ENCODE results near the gene ECHDC3.
"Not testable (repeated sequence)": the region's sequence is repeated elsewhere in the genome, so short reads cannot be mapped to it uniquely, and the experiment has no call there.

ECHDC3 gene

DNA sequence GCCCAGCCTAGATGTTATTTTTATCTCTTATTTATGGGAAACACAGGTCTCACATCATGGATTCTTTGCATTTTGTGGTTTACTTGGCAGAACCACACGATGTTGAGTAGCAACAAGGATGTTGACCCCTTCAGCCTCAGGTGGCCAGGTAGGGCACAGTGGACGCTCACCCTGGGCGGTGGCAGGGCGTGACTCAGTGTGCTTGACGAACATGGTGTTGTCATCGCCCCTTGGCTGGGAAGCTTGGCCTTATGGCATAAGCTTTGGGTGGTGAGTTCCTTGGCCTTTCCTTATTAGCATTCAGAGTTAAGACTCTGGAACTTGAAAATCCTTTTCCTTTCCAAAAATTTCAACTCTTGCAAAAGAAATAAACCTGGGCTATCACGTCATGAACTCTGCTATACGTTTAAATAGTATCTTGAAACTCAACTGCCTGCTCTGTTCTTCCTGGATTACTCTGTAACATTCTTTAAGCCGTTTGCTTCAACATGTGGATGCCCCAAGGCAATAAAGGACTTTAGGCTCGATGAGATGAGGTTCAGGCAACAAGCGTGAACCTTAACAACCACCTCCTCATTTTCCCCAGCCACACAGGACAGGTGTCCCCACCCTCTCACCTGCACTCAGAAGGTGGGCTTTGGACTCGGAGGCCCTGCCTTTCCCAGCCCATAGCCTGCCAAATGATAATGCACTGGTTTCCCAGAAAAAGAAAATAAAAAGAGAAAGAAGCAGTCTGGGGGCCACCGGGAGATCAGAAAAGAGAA lies 22.5 kb upstream of the ECHDC3 start:
- no peak for DNase-seq

DNA sequence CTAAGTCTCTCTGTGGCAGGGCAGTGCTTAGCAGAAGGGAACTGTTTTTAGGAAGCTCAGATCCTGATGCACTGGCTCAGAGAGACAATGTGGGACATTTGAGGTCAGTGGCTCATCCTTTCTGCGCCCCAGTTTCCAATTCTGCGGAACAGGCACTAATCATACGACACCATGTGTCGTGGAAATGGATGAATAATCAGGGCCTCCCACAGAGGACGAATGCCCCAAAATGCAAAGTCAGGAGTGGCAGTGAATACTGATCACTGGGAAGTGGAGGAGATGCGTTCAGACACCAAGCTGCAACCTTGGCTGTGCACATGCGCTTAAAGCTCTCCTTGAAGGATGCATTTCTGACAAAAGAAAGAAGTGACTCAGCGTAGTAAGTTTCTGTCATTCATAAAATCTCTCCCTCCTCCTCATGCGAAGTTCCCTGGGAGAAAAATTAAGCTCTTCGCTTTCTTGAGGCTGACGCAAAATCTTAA lies 21.9 kb upstream of the ECHDC3 start:
- no peak for DNase-seq

DNA sequence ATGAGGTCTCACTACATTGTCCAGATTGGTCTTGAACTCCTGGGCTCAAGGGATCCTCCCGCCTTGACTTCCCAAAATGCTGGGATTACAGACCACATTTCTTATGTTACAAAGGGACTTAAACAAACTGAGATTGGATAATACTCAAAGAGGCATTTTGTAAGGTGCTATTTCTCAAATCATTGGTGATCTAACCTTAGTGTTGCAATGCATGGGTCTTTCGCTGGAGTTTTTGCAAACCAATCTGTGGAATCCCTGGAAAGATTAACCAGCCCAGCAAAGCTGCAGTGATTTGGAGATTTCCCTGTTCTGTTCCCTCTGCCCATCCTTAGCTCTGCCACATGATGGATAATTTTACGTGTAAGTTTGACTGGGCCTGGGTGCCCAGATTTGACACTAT lies 20.4 kb upstream of the ECHDC3 start:
- no peak for DNase-seq

DNA sequence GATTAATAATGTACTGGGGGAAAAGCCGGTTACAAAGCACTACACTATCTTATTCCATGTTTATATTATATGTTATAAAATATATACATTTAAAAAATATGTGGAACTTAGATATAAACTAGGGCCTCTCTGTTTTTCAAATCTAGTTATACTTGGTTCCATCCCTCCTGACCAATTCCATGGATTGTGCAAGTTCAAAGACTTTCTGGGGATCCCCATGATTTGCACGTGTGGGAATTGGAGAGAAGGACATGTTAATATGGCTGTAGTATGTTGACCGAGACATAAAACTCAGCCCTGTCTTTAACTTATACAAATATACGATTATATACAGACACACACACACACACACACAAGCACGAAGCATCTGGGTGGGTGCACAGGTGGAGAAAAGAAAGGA lies 18.8 kb upstream of the ECHDC3 start:
- no peak for DNase-seq

DNA sequence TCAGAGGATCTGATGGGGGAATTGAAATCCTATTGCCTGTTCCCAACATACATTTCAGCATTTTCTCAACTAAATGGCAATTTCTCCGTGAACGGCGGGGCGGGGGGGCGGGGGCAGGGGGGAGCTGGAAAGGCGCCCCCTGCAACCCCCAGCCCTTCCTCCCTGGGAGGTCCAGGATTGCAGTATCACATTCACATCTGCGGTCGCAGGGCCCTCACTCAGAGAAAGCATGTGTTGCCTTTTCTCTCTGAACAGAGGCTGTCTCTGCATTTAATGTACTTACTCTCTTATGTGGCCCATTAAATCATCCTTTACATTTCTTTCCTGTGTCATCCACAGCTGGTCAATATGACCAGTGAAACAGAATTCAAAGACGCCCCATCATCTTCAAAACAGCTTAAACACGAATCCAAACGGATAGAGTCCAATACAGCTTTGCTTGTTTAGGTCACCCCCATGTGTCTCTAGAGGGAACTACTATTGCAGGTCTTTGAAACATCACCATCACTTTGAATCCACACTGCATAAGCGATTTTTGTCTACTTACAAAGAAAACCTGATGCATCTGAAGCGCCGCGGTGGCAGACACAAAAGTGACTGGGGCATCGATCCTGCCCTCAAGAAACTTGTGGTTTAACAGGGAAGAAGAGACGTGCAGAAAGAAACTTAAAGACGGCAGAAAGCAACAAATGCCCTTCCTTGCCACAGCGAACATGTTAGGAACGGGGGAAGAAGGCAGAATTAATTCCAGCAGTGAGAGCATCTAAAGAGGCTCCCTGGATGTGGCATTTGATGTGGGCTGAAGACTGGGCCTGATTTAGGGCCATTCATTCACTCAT lies 17.0 kb upstream of the ECHDC3 start:
- peak; percentile 19 for DNase-seq

DNA sequence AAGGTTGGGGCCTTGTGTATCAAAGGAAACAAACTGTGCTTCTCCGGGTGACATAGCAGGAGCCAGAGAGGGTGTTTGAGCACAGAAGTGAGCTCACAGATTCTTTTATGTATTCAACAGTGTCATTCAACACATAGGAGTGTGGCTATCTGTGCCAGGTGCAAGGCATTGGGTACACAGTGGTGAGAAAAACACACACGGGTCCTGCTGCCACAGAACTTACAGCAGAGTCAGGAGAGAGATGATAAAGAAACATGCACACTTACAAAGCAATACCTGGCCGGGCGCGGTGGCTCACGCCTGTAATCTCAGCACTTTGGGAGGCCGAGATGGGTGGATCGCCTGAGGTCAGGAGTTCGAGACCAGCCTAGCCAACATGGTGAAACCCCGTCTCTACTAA lies 16.3 kb upstream of the ECHDC3 start:
- no peak for DNase-seq

DNA sequence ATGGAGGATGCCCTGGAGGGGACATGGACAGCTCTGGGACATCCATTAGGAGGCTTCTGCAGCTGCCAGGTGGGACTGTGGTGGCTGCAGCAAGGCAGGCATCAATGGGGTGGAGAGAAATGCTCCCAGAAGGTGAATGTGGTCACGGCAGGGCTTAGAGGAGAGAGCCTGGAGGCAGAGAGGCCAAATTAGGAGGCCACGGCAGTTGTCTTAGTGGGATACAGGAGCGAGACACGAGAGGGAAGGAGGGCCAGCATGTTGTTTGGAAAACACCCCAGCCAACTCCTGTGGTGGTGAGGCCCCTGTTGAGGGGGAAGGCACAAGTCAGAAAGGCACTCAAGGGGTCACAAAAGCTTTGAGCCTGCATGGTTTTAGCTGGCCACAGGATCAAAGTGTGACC lies 14.6 kb upstream of the ECHDC3 start:
- DNase-seq: no peak

DNA sequence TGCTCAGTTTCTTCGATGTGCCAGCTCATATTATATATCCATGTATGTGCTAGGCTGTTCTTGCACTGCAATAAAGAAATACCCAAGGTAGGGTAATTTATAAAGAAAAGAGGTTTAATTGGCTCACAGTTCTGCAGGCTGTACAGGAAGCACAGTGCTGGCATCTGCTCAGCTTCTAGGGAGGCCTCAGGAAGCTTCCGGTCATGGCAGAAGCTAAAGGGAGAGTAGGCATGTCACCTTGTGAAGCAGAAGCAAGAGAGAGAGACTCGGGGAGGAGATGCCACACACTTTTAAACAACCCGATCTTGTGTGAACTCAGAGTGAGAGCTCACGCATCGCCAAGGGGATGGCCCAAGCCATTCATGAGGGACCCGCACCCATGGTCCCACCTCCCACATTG lies 13.8 kb upstream of the ECHDC3 start:
- DNase-seq: no peak

DNA sequence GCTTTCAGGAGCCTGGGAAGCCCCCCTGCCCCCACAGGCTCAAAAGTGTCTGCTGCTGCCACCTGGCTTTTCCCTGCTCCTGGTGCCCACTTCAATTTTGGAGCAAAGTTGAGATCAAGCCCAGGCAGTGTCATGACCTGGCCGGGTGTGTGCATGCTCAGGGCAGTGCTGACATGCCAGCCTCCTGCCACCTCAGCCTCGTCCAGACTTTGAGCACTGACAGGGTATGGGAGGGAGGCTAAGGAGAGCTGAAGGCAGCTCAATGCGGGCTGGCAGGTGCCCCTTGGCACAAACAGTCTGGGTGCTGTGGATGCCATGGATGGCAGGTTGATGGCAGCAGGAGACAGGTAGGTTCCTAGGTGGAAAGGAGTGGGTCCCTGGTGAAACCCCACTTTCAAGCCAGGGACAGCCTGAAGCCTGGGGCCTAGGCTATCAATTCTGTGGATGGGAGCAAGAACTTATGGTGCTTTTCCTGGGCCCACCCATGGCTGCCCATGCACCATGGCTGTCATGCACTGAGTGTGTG lies 12.3 kb upstream of the ECHDC3 start:
- DNase-seq: no peak

DNA sequence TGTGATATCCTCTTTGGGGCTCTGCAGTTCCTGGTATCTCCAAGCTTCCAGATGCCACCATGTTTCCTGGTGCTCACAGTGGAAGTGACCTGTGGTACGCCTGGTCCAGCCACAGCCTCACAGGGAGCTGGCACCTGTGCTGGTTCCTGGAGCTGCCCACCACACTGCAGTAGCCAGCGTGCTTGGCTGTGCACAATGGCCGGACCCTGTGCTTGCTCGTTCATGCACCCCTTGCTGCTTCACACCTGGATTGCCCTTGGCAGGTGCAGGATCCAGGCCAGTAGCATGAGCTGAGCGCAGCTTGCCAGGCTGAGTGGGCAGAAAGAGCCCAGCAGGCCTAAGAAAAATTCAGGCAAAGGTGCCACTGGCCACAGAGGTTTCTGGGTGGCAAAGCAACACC lies 11.4 kb upstream of the ECHDC3 start:
- DNase-seq: no peak

DNA sequence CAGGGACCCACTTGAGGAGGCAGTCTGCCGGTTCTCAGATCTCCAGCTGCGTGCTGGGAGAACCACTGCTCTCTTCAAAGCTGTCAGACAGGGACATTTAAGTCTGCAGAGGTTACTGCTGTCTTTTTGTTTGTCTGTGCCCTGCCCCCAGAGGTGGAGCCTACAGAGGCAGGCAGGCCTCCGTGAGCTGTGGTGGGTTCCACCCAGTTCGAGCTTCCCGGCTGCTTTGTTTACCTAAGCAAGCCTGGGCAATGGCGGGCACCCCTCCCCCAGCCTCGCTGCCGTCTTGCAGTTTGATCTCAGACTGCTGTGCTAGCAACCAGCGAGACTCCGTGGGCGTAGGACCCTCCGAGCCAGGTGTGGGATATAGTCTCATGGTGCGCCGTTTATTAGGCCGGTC lies 5.4 kb upstream of the ECHDC3 start:
- DNase-seq: not testable (repeated sequence)

DNA sequence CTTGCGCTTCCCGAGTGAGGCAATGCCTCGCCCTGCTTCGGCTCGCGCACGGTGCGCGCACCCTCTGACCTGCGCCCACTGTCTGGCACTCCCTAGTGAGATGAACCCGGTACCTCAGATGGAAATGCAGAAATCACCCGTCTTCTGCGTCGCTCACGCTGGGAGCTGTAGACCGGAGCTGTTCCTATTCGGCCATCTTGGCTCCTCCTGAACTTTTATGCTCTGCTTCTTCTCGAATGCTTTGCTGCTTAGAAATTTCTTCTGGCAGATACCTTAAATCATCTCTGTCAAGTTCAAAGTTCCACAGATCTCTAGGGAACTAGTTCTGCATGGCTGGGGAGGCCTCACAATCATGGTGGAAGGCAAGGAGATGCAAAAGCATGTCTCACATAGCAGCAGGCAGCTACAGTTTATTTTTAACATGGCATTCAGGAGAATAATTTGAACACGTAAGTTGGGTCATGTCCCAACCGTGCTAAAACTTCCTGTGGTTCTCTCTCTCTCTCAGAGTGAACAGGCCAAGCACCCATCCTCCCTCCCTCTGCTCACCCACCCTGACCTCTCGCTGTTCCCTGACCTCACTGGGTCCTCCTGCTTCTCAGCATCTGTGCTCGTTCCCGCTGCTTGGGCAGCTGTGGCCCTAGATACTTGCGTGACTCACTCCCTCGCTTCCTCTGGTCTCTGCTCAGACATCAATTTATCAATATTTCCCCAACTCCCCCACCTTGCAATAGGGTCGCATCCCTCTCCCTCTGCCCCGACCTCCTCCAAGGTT lies 4.7 kb upstream of the ECHDC3 start:
- DNase-seq: not testable (repeated sequence)

DNA sequence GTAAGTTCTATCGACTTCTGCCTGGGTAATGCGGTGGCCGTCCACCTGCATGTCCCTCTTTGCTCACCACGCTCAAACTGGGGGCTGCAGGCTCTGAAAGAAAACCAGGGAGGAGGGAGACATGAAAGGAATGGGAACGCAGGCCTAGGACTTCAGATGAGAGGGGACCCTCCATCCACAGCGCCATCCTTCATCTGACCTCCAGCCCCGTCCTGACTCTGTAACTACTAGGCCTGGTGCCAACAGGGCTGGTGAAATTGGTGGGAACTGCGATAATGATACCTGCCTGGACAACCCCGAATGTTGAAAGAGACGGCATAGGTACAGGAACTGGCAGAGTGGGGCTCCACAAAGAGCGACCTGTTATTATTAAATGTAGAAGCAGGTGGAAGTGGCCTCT lies 1.3 kb upstream of the ECHDC3 start:
- no peak for DNase-seq

DNA sequence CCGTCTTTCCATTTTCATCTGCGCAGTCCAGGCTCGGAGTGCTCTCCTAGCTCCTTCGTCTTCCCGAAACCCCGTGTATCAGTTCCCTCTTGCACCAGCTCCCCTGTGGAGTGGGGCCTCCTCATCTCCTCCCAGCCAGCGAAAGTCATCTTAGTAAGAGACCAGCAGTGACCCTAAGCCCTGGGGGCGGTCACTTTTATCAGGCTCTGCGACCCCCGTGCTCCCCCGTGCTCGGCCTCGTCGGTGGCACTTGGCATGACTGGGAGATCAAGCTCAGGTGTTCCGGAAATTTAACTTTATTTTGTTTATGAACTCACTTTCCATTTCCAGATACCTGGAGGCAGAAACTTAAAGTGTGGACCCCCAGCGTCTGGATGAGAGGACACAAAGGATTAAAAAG lies 574 bp upstream of the ECHDC3 start:
- no peak for DNase-seq

DNA sequence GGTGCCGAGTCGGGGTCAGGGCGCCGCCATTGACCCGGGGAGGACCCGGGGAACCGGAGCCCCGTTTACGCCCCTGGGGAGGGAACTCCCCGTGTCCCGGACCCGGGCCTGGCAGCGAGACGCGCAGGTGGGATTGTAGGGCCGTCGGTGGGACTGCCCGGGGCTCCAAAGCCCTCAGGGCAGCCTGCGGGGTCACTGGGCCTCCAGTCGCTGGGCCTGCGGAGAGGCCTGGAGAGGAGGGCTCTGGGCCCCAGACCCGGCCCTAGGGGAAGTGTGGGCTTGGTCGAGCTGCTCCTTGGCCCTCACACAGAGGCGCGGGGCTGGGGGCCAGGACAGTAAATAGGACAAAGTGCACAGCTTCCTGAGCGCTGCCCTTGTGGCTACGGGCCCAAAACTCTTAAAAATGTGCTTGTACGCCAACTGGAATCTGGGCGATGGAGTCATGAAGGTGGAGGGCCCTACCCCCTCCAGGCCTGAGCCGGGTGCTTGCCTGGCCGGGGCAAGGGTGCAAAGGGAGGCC lies 657 bp downstream of the ECHDC3 start:
- DNase-seq: no peak

DNA sequence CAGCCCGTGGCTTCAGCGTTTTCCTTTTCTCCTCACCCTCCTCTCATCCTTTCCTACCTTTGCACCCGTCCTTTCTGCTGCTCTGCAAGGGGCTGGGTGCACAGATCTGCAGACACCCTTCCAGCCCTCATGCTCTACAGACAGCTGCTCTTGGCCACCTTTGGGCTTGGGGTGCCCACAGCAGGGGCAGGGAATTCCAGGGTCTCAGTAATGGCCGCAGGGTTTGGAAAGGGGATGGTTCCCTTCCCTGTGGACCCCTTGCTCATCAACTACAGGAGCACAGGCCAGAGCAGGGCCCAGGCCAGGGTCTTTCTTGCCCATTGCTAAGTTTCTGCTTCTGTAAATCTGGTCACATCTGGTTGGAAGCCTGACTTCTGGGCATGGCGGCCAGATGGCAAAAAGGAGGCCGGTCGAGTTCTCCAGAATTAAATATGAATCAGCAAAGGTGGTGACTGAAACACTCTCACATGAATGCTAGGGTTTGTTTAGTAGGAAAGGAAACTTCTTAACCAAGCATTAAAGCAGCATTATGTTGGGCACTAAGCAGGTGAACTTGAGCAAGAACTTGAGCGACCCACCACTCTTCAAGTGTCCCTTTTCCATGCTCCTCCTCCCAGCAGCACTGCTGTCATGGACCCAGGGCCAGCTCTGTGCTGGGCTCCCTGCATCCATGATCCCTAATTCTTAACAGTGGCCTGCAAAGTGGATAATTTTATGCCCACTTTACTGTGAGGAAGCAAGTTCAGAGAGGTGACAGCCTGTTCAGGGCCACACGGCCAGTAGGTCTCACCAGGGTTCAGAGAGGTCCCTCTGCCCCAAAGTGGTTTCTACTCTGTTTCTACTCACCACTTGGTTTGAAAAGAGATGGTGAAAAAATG lies 1.5 kb downstream of the ECHDC3 start:
- no peak for DNase-seq

DNA sequence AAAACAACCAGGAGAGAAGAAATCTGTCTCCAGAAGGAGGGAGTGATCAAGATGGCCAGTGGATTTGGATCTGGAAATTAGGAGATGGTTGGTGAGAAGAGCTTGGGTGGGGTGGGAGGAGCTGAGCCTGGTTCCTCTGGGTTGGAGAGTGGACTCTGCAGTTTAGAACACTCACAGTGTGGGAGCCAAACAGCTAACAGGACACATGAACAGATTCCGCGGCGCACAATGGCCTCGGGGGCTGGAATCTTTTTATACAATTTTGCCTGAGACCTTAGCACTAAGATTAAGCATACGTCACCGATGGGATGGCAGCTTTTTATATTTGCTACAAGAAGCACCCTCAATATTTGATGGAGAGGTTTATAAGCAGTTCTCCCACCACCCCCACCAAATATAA lies 2.9 kb downstream of the ECHDC3 start:
- DNase-seq: no peak

DNA sequence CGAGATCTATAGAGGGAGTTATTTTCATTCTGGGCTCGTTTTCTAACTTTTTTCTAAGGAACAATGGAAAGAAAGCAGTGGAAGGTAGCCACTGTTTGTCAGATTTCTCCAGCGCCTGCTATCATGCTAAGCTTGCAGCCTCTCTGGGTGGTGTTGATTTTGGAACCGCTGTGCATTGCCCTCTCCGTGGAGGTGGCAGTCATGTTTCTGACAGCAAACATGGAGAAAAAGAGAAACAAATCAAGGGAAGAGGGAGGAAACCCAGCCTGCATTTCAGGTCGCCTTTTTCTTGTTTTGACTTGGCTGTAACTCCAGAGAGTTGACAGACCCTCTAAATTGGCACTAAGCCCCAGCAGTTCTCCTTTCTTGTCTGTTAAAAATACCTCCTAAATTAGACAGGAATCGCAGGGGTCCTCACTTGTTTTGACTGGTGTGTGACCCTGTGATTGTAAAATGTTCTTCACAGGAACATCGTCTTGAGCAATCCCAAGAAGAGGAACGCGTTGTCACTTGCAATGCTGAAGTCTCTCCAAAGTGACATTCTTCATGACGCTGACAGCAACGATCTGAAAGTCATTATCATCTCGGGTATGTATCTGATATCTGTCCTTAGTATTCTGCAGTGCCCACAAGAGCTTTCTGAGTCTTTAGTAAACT lies 4.8 kb downstream of the ECHDC3 start:
- DNase-seq: peak; percentile 4

DNA sequence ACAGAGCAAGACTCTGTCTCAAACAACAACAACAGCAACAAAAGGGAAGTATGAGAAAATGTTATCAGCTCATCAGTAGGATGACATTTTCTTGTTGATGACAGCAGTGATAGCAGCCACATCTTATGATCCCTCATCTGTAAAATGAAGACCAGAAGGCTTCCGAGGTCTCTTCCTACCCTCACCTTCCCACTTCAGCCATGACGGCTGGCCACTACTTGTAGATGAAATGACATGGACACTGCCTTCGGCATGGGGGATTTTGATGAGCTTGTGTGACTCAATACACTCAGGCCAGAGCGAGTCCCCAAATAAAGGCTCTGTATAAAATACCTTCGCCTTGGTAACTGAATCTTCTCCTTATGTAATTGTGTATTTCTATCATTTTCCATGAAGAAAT lies 6.7 kb downstream of the ECHDC3 start:
- DNase-seq: no peak

DNA sequence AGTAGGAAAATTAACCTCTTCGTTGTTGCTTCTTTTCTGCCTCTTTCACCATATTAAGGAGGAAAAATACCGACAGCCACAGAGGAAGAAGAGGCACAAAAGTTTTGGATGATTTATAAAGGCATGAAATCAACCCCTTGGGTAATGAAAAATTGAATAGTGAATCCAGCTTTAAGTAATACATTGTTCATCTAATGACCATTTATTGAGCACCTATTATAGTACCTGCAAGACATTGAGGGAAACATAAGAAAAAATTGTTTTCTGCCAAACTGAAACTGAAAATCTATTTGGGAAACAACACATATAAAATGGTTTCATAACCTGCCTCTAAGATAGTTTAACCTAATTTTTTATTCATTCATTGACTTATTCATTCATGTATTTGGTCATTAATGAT lies 8.2 kb downstream of the ECHDC3 start:
- no peak for DNase-seq

DNA sequence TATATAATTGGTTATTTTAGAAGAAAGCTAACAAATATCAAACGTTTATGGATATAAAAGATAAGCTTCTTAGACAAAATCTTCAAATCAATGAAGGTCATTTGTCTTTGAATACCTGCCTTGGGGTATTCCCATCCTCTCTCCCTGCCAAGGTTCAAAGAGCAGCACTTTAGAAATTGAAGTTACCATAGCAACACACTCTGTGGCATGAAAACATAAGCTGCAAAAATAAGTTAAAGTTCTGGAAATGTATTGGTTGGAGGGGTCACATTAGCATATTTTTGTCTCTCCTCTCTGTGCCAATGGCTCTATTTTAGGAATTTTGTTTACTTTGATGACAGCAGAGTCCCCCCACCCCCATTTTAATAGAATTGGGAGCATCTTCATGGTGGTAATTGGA lies 12.0 kb downstream of the ECHDC3 start:
- no peak for DNase-seq

Measured in GF-D8 (cell line).